IPS-NIHi7 (cell line): ENCODE data around the gene GALNT15.

Experiments
- DNase-seq: peaks from one replicate; pipeline ENCODE4 v3.0.0; 2012; ENCODE audit warnings: mixed read lengths; ENCODE audit errors: extremely low spot score

GALNT15 gene

DNA sequence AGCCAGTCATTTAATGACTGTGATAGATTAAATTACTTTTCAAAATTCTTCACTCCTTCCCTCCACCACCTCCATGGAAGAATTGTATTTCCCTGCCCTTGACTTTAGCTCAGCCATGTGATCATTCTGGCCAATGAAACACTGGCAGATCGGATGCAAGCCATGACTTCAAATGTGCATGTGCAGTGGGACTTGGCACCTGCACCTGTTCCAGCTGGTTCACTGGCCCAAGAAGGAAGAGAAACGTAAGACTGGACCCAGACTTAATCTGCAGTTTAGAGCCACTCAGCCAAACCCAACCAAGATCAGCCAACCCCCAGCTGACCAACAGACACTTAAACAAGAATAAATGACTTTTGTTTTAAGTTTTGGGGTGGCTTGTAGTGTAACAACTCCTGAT is 78.5 kb downstream of the GALNT15 start:
- no peak for DNase-seq

DNA sequence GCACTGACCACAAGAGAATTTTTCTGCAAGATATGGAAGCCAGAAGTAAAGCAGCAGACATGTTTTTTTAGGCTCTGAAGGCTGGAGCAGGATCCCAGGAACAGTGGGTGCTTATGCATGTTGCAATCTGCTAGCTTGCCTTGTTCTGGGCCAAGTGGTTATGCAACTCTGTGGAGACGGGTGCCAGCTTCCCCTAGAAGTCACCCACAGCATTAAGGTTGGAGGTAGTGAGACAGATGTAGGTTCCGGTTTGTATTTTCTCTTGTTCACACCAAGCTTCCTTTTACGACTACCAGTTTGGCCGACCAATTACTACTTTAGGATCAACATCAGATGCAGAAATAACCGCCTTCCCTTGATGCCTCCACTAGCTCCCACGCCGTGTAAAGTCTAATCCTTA is 79.1 kb downstream of the GALNT15 start:
- DNase-seq = no peak

DNA sequence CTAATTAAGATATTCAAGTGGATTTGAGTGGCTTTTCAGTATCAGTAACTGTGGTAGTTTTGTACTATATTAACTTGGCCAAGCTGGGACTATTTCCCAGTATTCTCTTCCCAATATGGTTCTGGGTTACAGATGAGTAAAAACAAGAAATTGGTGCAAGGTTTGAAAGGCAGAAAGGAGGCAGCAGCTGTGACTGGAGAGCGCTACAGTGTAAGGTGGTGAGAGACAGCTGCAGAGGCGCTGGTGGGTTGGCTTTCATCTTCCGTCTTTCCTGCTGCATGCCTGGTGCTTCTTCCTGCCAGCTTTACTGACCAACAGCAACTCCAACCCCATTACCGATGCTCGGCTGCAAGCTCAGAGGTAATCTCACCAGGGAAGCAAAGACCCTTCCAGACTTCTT is 80.4 kb downstream of the GALNT15 start:
- no peak for DNase-seq

DNA sequence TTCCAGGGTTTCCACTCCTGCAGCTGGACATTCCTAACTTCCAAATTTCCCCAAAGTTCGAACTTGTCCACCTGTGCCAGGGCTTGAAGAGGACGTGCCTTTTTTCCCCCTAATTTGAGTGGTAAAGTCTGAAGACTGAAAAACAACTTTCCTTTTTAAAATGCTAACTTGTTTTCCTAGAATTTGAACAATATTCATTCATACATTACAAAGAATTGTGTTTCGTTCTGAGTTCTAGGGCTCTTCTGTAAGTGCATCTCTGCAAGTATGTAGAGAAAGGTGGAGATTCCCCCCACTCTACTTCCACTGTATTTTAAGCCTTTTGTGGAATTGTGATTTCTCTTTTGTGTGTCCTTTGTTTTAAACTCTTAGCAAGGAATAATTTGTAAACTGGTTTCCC is 80.8 kb downstream of the GALNT15 start:
- no peak for DNase-seq

DNA sequence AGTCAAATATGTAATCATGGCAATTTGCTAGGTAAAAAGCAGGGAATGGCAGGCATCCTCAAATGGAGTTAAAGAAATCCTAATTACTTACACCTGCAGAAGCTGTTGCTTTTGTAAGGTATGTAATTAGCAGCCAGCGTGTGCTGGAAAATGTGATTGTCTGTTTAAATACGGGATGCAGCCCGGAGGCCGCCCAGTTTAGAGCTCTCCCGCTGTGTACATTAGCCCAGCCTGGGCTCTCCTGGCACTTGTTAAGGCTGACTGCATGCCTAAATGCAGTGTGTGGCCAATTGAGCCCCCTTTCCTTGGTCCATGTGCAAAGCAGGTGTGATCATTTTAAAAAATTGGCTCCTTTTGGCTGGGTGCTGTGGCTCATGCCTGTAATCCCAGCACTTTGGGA is 81.2 kb downstream of the GALNT15 start:
- no peak for DNase-seq

DNA sequence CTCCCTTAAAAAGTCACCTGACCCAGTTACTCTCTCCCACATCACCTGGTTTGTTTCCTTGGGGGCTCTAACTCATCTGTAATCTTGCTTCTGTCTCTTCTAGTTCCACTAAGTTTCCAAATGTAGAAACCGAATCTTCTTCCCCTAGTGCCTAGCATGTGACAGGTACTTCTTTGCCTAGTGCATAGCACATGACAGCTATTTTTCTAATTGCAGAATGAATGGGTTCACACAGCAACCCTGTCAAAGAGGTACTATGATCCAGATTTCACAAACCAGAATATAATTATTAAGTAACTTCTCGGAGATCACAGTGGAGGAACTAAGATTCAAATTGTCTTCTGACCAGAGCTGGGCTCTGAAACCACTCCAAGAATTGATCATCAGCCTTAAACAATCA is 82.8 kb downstream of the GALNT15 start:
- no peak for DNase-seq

DNA sequence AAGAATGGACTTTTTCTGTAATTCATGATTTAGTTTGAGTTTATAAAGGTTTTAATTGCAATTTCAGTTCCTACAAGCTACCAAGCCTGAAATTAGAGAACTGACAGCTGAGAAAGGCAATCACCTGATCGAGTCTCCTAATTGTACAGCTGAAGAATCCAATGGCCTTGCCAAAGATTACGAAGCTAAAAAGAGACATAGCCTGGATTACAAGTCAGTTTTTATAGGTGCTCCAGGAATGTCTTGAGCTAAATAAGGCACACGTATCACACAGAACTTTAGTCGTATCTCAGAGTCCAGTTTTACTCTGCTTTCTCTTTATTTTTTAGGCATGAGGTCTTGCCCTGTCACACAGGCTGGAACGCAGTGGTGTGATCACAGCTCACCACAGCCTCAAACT is 83.7 kb downstream of the GALNT15 start:
- DNase-seq = no peak

DNA sequence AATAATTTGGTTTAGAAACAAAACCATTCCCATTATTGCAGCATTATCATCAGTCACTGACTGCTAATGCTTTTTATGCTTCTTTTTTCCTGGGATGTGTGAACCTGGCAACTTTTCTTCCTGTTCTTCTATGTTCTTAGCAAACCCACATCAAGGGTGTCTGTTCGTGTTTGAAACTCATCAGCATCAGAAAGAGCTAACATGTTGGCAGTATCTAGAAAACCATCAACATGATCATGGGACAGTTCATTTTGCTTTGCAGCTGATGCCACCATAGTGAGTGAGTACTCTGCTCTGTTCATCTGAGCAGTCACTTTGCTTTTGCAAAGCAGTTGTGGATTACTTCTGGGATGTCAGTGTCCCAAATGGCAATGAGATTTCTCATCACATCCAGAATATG is 84.4 kb downstream of the GALNT15 start:
- DNase-seq = no peak

DNA sequence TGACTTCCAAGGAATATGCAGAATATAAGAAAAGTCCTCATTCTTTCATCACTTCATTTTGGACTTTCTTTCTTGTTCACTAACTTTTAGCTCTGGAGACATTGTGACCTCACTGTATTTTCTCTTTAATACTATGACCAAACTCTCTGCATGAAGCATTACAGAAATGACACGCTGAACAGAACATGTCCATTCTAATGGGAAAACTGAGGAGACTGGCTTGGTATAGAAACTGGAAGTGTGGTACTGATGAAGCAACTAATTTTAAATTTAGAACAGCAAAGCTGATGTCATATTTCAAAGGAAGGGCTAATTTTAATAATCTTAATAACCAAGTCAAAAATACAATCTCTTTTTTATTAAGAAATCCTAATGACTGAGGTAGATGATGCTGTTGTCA is 85.6 kb downstream of the GALNT15 start:
- DNase-seq = no peak

DNA sequence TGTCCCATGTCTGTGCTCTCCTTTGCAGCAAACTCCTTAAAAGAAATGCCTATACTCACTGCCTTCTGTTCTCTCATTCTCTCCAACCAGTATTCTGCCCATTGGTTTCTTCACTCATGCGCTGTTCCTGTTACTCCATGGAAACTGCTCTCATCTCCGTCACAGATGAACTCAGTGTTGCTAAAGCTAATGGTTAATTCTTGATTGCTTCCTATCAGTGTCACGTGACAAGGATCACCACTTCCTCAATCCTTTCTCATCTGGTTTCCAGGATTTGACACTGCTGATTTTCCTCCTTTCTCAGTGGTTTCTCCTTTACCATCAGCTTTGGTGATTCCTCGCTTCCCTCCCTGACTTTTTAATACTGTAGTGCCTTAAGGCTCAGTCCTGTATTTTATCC is 87.7 kb downstream of the GALNT15 start:
- DNase-seq = no peak

DNA sequence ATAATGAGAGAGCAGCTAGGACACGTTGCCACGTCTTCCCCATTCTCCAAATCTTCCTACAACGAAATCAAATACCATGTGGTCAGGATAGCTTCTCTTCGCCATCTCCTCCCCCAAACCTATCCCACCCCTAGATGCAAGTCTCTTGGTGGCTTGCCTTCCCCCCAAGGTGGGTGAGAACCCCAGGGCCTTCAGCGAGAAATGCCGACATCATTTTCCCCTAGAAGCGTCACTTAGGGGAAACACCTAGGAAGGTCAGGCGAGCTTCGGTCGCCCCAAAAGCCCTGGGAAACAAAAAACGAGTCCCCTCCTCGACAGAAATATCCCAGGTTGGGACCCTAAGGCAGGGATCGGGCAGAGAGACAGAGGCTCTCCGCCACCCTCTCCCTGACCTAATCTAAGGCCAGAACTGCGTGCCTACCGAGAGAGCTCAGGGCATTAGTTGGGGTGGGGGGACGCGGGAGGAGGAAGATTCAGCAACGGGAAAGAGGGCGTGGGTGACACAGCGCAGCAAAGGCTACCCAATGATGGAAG is 89.8 kb downstream of the GALNT15 start:
- DNase-seq = no peak

DNA sequence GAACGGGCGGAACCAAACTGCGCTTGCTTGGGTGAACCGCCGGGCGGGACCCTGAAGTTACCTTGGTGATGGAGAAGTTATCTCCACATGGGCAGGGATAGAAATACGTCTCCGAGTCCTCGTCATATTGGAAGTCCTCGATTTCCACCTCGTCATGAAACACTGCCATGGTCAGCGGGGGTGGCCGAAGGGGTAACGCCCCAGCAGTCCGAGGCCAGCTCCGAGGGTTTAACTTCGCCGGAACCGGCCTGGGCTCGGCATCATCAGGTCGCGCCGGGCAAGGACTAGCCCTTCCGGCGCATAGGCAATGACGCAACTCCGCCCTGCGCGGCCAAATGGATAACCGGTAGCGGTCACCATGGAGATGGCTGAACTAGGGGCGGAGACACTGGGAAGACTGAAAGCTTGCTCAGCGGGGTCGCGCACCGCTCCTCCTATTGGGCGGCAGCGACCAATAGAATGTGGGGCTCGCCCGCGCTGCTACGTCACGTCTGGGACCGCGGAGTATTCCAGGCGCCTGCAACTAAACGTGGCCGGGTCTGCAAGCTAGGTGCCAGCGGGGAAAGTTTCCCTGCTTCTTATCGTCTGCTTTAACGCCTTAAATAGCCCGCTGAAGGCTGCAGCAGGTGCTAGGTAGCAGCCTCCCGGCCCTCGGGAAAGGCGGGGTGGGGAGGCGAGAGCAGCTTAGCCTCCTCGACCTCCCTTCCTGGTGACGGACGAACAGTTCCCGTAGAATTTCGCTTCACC is 90.4 kb downstream of the GALNT15 start, which contains the start of the genes DPH3 and OXNAD1:
TSS of gene DPH3 (minus strand) at position 236 of the 747 bp plus-strand sequence. CDS start at position 169, 67 bp downstream.
TSS of gene OXNAD1 (plus strand) at position 505 of the 747 bp plus-strand sequence. CDS start 5,741 bp downstream, outside the sequence.
- peak; percentile 99 for DNase-seq

DNA sequence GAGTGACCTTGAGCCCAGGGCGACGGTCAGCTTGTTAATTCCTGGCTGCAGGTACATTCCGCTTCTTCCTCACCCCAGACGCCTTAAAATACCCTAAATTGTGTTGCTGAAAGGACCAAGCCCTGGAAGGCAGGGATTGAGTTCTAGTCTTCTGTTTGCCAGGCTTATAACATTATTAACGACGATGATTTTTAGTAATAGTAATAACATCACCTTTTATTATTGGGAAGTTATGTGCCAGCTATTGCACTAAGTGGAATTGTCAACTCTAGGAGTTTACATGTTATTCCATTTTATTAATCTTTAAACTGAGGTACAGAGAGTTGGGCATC is 90.9 kb downstream of the GALNT15 start:
- DNase-seq = no peak

DNA sequence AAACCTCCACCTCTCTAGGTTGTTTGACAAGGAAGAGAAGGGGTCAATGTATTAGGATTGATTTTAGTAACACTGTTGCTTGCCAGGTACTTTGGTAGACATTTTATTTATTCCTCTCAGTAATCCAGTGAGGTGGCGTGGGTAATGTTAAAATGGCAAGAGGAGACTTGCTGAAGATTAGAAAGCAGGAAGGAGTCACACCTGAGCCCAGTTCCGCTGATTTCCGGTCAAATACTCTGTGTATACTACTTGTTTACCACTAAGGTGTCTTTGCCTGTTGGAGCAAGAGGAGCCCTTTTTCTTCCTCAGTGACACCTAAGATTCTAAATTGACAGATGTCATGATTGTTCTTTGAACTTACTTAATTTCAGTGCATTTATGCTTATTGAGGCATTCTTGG is 92.2 kb downstream of the GALNT15 start:
- DNase-seq = no peak

DNA sequence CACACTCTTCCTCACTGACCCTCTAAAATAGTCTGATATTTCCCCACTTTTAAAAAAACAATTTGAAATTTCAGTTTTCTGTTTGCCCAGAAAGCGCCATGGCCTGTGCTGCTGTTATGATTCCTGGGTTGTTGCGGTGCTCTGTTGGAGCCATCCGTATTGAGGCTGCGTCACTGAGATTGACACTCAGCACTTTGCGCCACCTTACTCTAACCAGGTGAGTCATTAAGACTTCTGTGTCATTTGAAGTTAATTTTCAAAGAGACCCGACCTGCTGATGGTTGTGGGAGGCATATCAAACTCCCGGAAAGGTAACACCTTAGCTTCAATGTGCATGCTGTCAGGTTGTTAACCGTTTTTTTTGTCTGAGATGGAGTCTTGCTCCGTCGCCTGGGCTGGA is 96.4 kb downstream of the GALNT15 start:
- DNase-seq = no peak

DNA sequence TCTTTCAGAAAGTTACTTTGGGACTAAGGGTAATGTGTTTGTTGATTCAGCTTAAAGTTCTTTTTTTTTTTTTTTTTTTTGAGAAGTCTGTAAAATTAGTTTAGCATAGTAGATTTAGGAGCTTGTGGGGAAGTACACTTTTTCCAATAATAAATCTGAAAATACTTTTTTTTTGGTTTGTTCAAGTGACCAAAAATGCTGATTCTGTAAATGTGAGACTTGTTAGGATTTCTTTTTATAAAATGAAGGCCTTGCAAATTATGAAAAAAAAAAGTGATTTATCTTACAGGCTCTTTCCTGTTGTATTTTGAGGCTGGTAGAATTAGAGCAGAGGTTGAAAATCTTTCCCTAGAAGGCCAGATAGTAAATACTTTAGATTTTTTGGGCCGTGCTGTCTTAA is 98.1 kb downstream of the GALNT15 start:
- DNase-seq = no peak

DNA sequence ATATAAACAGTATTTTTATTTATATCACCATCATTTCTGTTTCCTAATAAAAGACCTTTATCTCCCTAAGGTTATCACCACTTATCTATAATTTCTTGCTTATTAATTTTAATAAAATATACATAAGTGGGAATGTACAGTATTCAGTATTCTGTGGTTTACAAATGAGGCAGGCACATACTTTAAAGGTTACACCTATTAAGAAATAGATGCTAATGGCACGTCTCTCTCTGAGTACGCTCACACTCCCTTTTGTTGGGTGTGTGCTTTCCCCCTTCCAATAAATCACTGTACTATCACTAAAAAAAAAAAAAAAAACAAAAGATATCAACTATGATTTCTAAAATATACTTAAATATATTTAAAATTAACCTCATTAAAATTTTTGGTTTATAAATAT is 99.4 kb downstream of the GALNT15 start:
- no peak for DNase-seq

DNA sequence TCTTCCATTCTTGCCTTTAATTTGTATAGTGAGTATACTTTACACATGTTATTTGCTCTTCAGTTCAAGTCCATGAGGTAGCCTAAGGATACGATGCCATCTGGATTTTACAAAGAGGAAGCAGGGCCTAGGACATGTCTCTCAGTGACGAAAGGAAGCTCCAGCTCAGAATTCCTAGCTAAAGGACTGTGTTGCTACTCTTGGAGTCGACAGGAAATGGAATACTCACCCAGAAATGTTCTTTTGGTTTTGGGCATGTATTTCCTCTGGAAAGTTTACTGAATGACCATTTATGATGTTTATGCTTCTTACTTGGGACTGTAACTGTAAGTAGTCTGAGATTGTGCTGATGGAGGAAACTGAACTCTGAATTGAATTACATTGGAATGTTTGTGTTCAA is 103.0 kb downstream of the GALNT15 start:
- no peak for DNase-seq

DNA sequence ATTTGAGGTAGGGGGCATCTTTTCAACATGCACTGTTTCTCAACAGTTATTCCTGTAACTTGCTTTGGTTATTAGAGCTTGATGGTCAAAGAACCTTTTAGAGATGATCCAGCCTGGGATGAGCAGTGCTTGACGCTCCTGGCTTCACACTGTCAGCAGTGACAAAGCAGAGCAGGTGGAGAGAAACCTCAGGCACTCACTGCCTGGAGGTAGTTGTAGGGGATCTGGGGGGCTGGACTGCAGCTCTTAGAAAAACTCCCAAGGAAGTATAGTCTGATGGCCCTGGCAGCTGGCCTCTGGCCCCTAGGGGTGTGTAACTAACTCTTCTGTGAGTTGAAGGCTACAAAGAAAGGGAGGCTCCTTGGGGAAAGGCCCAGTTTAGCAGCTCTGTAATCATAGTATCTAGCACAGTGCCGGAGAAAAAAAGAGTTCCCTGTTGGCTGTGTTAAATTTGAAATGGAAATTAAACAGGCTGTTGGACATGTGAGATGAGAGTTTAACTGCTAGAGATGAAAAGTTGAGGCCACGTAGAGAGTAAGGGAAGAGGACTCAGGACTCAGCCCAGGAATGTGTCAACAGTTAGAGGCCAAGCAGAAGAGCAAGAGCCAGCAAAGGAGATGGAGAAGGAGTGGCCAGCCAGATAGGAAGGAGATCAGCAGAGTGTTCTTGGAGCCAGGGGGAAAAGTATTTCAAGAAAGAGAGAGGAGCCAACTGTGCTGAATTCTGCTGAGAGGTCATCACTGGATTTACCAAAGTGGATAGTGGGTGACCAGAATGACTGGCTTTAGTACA is 104.7 kb downstream of the GALNT15 start:
- no peak for DNase-seq

DNA sequence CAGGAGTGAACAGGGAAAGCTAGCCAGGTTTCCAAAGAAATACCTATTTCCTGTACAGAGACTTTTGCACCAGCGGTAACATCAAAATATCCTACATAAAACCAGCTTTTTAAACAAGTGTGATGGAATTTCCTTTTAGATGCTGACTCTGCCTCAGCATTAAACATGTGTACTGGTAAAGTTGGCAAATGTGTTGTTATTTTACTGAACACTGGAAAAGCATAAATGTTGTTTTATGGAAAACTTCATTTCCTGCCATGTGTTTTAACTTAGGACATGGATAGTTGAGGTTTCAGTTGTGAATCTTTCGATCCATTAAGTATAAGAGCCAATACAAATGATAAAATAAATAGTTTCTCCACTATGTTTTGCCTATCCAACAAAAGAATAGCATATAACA is 106.2 kb downstream of the GALNT15 start:
- no peak for DNase-seq
